ENCODE results near the gene PRG3. TPM values are rescaled to one million over a fixed set of nuclear protein-coding genes. Genes with fewer than 3 reads are reported as not detected.

The PRG3 gene
- total RNA-seq, 2 experiments from 2014 or later = not detected

DNA sequence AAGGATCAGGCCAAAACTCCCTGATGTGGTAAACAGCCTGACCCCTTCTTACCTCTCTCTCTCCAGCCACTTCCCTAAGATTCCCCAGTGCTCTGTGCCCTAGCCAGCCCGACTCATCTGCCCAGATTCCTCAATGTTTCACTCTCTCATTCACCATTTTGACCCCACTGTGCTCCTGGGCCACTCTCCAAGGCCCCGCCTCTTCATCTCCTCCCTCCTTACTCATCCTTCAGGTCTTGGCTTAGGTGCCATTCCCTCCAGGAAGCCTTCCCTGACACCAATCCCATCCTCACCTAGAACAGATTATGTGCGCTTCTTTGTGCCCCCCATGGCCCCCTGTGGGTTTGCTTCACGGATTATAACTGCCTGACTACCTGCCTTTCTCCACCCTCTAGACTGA is 32.7 kb upstream of the PRG3 start:
- intact Hi-C loops (cut with DNase I, micrococcal nuclease) = no loop called here
- Histone ChIP-seq H3K4me3 (ENCODE audit: low read length) (no peak overlapping the region), H3K4me1 (ENCODE audit: insufficient read depth, low read length) (no peaks in the 10 kb centered on the region), H3K27ac (ENCODE audit: low read depth in 1 of 2, low read length in 2 of 2) (no peak overlapping the region), H3K9me3 (ENCODE audit: control insufficient read depth in 1 of 2, insufficient read depth in 1 of 2, low read length in 2 of 2) (no peaks in the 10 kb centered on the region), H3K36me3 (ENCODE audit: insufficient read depth, low read length) (peaks cover 71% of the 10 kb centered on the region), H3K27me3 (ENCODE audit: control insufficient read depth in 1 of 2, insufficient read depth in 2 of 2, low read length in 2 of 2) (no peaks in the 10 kb centered on the region)
- TF ChIP-seq, protein P1, sequence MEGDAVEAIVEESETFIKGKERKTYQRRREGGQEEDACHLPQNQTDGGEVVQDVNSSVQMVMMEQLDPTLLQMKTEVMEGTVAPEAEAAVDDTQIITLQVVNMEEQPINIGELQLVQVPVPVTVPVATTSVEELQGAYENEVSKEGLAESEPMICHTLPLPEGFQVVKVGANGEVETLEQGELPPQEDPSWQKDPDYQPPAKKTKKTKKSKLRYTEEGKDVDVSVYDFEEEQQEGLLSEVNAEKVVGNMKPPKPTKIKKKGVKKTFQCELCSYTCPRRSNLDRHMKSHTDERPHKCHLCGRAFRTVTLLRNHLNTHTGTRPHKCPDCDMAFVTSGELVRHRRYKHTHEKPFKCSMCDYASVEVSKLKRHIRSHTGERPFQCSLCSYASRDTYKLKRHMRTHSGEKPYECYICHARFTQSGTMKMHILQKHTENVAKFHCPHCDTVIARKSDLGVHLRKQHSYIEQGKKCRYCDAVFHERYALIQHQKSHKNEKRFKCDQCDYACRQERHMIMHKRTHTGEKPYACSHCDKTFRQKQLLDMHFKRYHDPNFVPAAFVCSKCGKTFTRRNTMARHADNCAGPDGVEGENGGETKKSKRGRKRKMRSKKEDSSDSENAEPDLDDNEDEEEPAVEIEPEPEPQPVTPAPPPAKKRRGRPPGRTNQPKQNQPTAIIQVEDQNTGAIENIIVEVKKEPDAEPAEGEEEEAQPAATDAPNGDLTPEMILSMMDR (IDR thresholded peaks at IDR 0.05) = no peak
- H3K27me3 Mint-ChIP-seq = no peaks in the 10 kb centered on the region
- POLR2A ChIA-PET = no interaction called here
- H3K27ac Mint-ChIP-seq = no peak overlapping the region
- H3K4me3 Mint-ChIP-seq = no peak overlapping the region
- no peak for DNase-seq
- CTCF ChIA-PET = no interaction called here
- no peaks in the 10 kb centered on the region for H3K4me1 Mint-ChIP-seq (ENCODE audit: low read depth)
- ATAC-seq (ENCODE audit: poor library complexity) = no peak
- H3K36me3 Mint-ChIP-seq (ENCODE audit: low read depth) = peaks cover 87% of the 10 kb centered on the region
- no peaks in the 10 kb centered on the region for H3K9me3 Mint-ChIP-seq

DNA sequence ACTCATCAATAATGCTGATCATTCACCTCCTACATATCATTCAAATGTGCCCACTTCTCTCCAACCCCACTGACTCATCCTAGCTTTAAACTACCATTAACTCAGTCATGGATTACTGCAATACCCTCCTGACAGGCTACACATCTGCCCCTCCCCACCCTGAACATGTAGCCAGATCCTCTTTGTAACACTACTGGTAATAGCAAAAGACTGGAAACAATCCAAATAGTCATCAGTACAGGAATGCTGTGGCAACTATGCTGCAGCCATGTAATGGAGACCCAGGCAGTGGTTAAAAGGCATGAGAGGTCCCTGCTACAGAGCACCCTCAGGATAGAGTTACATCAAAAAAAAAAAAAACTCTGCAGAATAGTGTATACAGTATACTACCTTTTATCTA is 29.3 kb upstream of the PRG3 start:
- H3K4me1 Mint-ChIP-seq (ENCODE audit: low read depth) = no peaks in the 10 kb centered on the region
- no peak overlapping the region for H3K27ac ChIP-seq (ENCODE audit: low read depth in 1 of 2, low read length in 2 of 2)
- peaks cover 87% of the 10 kb centered on the region for H3K36me3 Mint-ChIP-seq (ENCODE audit: low read depth)
- peak in 2 of 14 experiments; percentile 8 to 24 for DNase-seq
- H3K9me3 Mint-ChIP-seq = no peaks in the 10 kb centered on the region
- TF ChIP-seq, protein P1 (IDR thresholded peaks at IDR 0.05) = no peak
- no peaks in the 10 kb centered on the region for H3K27me3 Mint-ChIP-seq
- no peaks in the 10 kb centered on the region for H3K9me3 ChIP-seq (ENCODE audit: control insufficient read depth in 1 of 2, insufficient read depth in 1 of 2, low read length in 2 of 2)
- H3K4me1 ChIP-seq (ENCODE audit: insufficient read depth, low read length) = peaks cover 4% of the 10 kb centered on the region
- CTCF ChIA-PET = no interaction called here
- ATAC-seq (ENCODE audit: poor library complexity) = no peak
- no peak overlapping the region for H3K4me3 Mint-ChIP-seq
- peaks cover 61% of the 10 kb centered on the region for H3K36me3 ChIP-seq (ENCODE audit: insufficient read depth, low read length)
- intact Hi-C loops (cut with DNase I, micrococcal nuclease) = no loop called here
- POLR2A ChIA-PET = no interaction called here
- H3K4me3 ChIP-seq (ENCODE audit: low read length) = no peak overlapping the region
- H3K27me3 ChIP-seq (ENCODE audit: control insufficient read depth in 1 of 2, insufficient read depth in 2 of 2, low read length in 2 of 2) = no peaks in the 10 kb centered on the region
- H3K27ac Mint-ChIP-seq = no peak overlapping the region

DNA sequence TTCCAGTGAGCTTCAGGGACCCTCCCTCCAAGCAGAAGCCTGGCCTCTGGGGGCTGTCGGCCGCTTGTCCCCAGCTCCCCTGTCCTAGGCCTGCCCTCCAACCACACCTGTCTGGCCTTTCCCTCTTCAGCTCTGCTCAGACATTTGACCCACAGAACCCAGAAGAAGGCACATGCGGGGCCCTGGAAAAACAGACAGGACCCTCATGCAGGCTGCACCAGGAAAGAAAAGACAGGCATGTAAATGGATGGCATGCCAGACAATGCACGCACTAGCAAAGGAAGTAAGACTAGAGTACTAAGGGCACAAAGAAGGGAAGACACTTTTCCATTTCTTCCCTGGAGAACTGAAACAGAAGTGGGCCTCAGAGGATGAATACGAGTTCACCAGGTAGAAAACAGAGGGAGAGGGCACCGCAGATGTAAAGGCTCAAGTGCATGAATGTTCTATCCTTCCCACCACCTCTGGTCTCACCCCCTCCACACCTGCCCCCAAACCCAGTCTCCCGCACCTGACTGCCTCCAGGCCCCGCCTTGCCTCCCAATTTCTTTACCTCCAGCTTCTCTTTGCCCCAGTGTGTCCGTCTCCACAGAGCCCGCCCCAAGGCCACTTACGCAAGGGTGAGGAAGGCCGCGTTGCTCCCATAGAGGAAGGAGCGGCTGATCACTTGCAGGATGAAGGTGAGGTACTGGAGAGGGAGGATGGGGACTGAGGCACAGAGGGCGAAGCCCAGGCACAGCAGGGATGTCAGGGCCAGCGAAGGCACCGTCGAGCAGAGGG is 28.6 kb upstream of the PRG3 start:
- Histone ChIP-seq H3K4me1 (ENCODE audit: insufficient read depth, low read length) (peaks cover 4% of the 10 kb centered on the region), H3K27me3 (ENCODE audit: control insufficient read depth in 1 of 2, insufficient read depth in 2 of 2, low read length in 2 of 2) (no peaks in the 10 kb centered on the region), H3K27ac (ENCODE audit: low read depth in 1 of 2, low read length in 2 of 2) (no peak overlapping the region), H3K36me3 (ENCODE audit: insufficient read depth, low read length) (peaks cover 54% of the 10 kb centered on the region), H3K9me3 (ENCODE audit: control insufficient read depth in 1 of 2, insufficient read depth in 1 of 2, low read length in 2 of 2) (no peaks in the 10 kb centered on the region), H3K4me3 (ENCODE audit: low read length) (no peak overlapping the region)
- no peak overlapping the region for H3K27ac Mint-ChIP-seq
- peaks cover 79% of the 10 kb centered on the region for H3K36me3 Mint-ChIP-seq (ENCODE audit: low read depth)
- H3K4me3 Mint-ChIP-seq = no peak overlapping the region
- ChIA-PET CTCF (no interaction called here), POLR2A (no interaction called here)
- TF ChIP-seq, protein P1 (IDR thresholded peaks at IDR 0.05) = no peak
- intact Hi-C loops (cut with DNase I, micrococcal nuclease) = no loop called here
- no peak for DNase-seq
- no peaks in the 10 kb centered on the region for H3K4me1 Mint-ChIP-seq (ENCODE audit: low read depth)
- no peak for ATAC-seq (ENCODE audit: poor library complexity)
- no peaks in the 10 kb centered on the region for H3K27me3 Mint-ChIP-seq
- H3K9me3 Mint-ChIP-seq = no peaks in the 10 kb centered on the region
